Muscle layer of duodenum (tissue), 2 donors: Measurements from ENCODE around the gene RPL22.

Source experiments
- H3K27ac ChIP-seq: one replicate; pipeline ENCODE4 v1.7.0; 2013; ENCODE audit warnings: mild to moderate bottlenecking, low read length
- H3K27me3 ChIP-seq: one replicate; pipeline ENCODE4 v1.7.0; 2013; ENCODE audit warnings: low read depth, mild to moderate bottlenecking, control low read depth, low read length
- H3K36me3 ChIP-seq, 2 donors: one replicate each; pipeline ENCODE4 v1.7.0; 2013; ENCODE audit warnings: low read length in 2 of 2, control low read depth in 1 of 2, mild to moderate bottlenecking in 1 of 2; ENCODE audit not compliant: insufficient read depth in 2 of 2, control insufficient read depth in 1 of 2
- H3K4me1 ChIP-seq, 2 donors: one replicate each; pipeline ENCODE4 v1.7.0; 2013; ENCODE audit warnings: low read length in 2 of 2, mild to moderate bottlenecking in 2 of 2, control low read depth in 1 of 2, moderate library complexity in 1 of 2; ENCODE audit not compliant: insufficient read depth in 2 of 2, control insufficient read depth in 1 of 2
- H3K4me3 ChIP-seq, 2 donors: one replicate each; pipeline ENCODE4 v1.7.0; 2013; ENCODE audit warnings: low read length in 2 of 2, low read depth in 1 of 2, mild to moderate bottlenecking in 1 of 2
- H3K9me3 ChIP-seq, 2 donors: one replicate each; pipeline ENCODE4 v1.7.0; 2013; ENCODE audit warnings: low read length in 2 of 2, control low read depth in 1 of 2, mild to moderate bottlenecking in 1 of 2; ENCODE audit not compliant: control insufficient read depth in 1 of 2
- donor health status: healthy.

RPL22 gene

GRCh38 chr1:6154525-6155319 is 44.7 kb downstream of the RPL22 start:
- H3K27me3 ChIP-seq, result peaks cover under 1% of the 10 kb centered on the region
- no peaks in the 10 kb centered on the region for H3K4me1 ChIP-seq
- H3K9me3 ChIP-seq, result no peaks in the 10 kb centered on the region
- H3K4me3 ChIP-seq, result no peak overlapping the region
- H3K36me3 ChIP-seq, result no peaks in the 10 kb centered on the region
- H3K27ac ChIP-seq, result no peak overlapping the region

DNA sequence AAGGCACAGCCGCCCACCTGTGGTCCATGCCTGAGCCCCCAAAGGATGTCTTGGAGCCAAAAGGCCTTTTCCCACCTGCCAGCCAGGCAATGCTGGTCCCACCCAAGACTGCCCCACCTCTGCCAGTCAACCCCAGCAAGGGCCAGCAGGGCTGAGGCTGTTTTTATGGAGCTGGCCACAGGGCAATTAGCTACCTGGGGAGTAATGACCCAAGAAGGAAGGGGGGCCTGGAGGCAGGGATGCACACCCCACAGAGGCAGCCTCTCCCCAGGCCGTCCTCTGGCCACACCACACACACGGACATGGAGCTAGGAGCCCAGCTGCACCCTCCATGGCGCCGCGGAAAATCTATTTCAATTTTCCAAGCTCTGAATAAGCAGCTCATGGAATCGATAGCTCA is 46.5 kb downstream of the RPL22 start:
- no peak overlapping the region for H3K4me3 ChIP-seq
- no peak overlapping the region for H3K27ac ChIP-seq
- peaks cover 9% of the 10 kb centered on the region for H3K27me3 ChIP-seq
- no peaks in the 10 kb centered on the region for H3K9me3 ChIP-seq
- peaks cover 0 to 12% of the 10 kb centered on the region in 2 donors for H3K4me1 ChIP-seq
- H3K36me3 ChIP-seq, result no peaks in the 10 kb centered on the region

DNA sequence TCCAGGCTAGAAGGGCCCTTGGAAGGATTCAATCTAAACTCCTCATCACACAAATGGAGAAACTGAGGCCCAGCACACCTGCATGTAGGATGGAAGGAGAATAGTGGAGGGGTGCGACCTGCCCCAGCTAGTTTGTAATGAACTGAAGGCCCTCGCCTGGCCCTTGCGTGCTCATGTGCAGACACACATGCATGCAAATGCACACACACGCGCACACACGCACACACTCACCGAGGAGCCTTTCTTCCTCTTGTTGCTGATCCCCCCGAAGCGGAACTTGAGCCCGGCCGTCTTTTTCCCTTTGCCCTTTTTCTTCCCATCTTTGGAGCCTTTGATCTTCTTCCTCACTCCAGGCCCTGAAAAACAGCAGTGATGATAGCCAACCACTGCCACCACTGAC is 47.2 kb downstream of the RPL22 start:
- Histone ChIP-seq H3K27ac (no peak overlapping the region), H3K27me3 (peaks cover 16% of the 10 kb centered on the region), H3K36me3 (no peaks in the 10 kb centered on the region), H3K9me3 (no peaks in the 10 kb centered on the region), H3K4me3 (no peak overlapping the region), H3K4me1 (peaks cover 0 to 12% of the 10 kb centered on the region in 2 donors)

DNA sequence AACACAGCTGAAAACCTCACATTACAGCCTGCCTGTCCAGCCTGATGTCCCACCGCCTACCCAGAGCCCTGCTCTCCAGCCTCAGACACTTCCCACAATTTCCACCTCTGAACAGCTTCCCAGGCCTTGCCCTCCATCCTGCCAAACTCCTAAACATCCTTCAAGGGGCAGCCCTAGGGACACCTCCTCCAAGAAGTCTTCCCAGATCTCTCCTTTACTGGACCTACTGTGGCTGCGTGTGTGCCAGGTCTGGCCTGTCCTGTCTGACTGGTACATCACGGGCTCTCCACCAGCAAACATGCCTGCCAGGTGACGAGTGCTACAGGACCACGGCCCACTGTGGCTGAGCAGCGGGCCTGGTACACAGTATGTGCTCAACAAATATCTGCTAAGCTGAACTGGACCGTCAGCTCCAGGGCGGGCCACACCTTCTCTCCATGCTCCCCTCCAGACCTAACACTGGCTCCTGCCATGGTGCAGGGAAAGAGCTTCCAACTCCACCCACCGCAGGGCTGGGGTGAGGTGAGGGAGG is 48.0 kb downstream of the RPL22 start:
- no peak overlapping the region for H3K4me3 ChIP-seq
- no peaks in the 10 kb centered on the region for H3K36me3 ChIP-seq
- no peaks in the 10 kb centered on the region for H3K9me3 ChIP-seq
- no peak overlapping the region for H3K27ac ChIP-seq
- peaks cover 17% of the 10 kb centered on the region for H3K27me3 ChIP-seq
- peaks cover 0 to 12% of the 10 kb centered on the region in 2 donors for H3K4me1 ChIP-seq

DNA sequence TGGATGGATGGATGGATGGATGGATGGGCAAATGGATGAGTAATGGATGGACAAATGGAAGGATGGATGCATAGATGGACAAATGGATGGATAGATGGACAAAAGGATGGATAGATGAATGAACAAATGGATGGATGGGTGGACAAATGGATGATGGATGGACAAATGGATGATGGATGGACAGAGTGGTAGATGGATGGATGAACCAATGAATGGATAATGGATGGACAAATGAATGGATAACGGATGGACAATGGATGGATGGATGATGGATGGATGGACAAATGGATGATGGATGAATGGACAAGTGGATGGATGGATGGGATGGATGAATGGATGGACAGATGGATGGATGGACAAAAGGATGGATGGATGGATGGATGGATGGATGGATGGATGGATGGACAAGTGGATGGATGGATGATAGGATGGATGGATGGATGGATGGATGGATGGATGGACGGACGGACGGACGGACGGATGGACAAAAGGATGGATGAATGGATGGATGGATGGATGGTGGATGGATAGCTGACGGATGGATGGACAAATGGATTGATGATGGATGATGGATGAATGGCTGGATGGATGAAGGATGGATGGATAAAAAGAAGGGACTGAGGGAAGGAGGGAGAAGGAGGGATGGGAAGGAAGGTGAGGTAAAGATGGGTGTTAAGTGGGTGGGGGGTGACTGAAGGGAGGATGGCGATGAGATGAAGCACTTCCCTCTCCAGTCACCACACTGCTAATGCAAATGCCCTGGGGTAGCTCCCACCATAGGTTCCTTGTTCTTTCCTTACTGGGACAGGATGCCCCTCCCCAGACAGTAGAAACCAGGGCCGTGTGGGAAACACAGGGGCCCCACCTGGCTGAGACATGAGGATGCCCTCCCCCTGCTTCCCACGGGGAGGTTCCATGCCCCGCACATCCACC is 49.1 kb downstream of the RPL22 start:
- Histone ChIP-seq H3K27ac (no peak overlapping the region), H3K9me3 (no peaks in the 10 kb centered on the region), H3K36me3 (no peaks in the 10 kb centered on the region), H3K4me1 (peaks cover 0 to 12% of the 10 kb centered on the region in 2 donors), H3K4me3 (no peak overlapping the region), H3K27me3 (peaks cover 17% of the 10 kb centered on the region)

- peaks cover 17% of the 10 kb centered on the region for H3K27me3 ChIP-seq
- H3K36me3 ChIP-seq, result no peaks in the 10 kb centered on the region
- H3K4me1 ChIP-seq, result peaks cover 0 to 12% of the 10 kb centered on the region in 2 donors
- no peak overlapping the region for H3K27ac ChIP-seq
- H3K9me3 ChIP-seq, result no peaks in the 10 kb centered on the region
- H3K4me3 ChIP-seq, result no peak overlapping the region
Observed at GRCh38 chr1:6149597-6149996, 49.8 kb downstream of the RPL22 start.

DNA sequence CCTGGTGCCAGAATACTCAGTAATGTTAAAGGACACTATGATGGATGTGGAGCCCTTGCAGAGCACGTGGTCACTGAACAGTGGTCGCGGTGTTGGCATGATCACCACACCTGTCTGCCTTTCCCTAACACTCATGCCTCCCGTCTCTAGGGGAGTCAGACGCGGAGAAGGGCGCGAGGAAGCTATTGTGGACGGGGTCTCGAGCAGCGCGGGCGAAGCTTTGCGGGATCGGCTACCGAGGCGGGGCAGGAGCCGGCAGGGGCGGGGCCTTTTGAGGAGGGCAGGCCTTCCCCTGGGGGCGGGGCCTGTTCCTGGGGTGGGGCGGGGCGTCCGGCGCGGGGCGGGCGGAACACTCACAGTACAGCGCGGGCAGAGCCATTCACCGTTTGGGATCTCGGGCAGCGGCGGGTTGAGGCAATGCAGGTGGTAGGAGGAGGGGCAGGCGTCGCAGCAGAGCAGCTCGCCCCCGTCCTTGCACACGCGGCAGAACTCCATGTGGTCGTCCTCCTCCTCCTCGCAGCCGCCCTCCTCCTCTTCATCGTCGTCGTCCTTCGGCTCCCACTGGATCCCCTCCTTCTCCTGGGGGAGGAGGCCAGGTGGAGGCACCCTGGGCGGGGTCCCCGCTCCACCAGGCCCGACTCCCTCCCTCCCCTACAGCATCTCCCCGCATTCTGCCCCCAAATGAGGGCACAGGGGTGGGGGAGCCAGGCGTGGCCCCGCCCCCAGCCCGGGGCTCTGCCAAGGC is 50.7 kb downstream of the RPL22 start:
- Histone ChIP-seq H3K9me3 (no peaks in the 10 kb centered on the region), H3K36me3 (no peaks in the 10 kb centered on the region), H3K27ac (no peak overlapping the region), H3K27me3 (peaks cover 17% of the 10 kb centered on the region), H3K4me3 (peak overlapping the region in 1 of 2 donors; percentile 37), H3K4me1 (peaks cover 0 to 12% of the 10 kb centered on the region in 2 donors)

DNA sequence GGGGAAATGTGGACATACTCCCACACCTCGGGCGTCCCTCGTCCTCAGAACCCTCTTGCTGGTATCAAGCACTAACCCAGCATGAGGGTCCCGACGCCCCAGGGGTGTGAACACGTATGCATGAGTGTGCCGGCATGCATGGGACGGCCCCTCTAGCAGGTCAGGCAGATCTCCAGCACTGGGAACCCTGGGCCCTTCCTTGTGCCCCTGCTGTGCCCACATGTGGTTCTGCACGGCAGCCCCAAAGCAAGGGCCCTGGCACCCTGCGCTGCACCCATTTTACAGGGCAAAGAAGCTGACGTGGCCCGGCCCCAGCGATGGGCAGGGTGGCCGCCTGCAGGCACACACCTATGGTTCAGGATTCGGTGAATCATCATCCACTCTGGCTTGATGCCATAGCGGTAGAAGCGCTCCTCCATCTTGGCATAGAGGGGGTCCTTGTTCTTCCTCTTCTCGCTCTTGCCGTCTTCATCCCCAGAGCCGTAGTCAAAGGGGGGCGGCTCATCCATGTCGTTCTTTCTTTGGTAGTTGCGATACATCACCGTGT is 53.5 kb downstream of the RPL22 start:
- Histone ChIP-seq H3K36me3 (no peaks in the 10 kb centered on the region), H3K4me3 (no peak overlapping the region), H3K27ac (no peak overlapping the region), H3K9me3 (no peaks in the 10 kb centered on the region), H3K27me3 (peaks cover 17% of the 10 kb centered on the region), H3K4me1 (peaks cover 0 to 12% of the 10 kb centered on the region in 2 donors)

- Histone ChIP-seq H3K27me3 (peaks cover 17% of the 10 kb centered on the region), H3K9me3 (no peaks in the 10 kb centered on the region), H3K4me3 (no peak overlapping the region), H3K36me3 (no peaks in the 10 kb centered on the region), H3K27ac (no peak overlapping the region), H3K4me1 (peaks cover 0 to 12% of the 10 kb centered on the region in 2 donors)
Observed at GRCh38 chr1:6145396-6145750, 54.0 kb downstream of the RPL22 start.

- Histone ChIP-seq H3K27me3 (peaks cover 17% of the 10 kb centered on the region), H3K27ac (no peak overlapping the region), H3K9me3 (no peaks in the 10 kb centered on the region), H3K36me3 (no peaks in the 10 kb centered on the region), H3K4me1 (peaks cover 0 to 12% of the 10 kb centered on the region in 2 donors), H3K4me3 (no peak overlapping the region)
Observed at GRCh38 chr1:6144647-6145395, 54.6 kb downstream of the RPL22 start.
